Measurements from ENCODE around the gene KRT80.

KRT80 gene

DNA sequence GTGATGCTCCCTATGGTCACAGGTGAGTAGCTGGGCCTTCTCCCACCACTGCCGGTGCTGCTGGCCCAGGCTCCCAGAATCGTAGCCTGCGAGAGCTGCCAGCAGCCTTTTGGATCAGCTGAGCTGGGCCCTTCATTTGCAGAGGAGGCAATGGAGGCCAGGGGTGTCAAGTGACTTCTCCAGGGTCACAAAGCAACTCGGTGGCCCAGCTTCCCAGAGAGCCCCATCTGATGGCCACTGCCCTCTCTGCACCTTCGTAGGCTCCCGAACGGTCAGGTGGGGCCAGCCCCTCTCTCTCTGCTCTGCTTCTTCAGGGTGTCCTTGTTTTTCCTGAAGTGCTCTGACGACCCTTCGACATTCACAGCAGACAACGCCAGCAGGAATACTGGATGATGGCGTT is 4.6 kb downstream of the KRT80 start:
- H3K4me3 ChIP-seq (ENCODE audit: low read depth, low read length), result no peak overlapping the region
- DNase-seq (ENCODE audit: low read depth, low spot score), result no peak
- in situ Hi-C loops (cut with HindIII; ENCODE audit: low sequenced_read_pairs), result no loop called here
- TF ChIP-seq, protein P1, sequence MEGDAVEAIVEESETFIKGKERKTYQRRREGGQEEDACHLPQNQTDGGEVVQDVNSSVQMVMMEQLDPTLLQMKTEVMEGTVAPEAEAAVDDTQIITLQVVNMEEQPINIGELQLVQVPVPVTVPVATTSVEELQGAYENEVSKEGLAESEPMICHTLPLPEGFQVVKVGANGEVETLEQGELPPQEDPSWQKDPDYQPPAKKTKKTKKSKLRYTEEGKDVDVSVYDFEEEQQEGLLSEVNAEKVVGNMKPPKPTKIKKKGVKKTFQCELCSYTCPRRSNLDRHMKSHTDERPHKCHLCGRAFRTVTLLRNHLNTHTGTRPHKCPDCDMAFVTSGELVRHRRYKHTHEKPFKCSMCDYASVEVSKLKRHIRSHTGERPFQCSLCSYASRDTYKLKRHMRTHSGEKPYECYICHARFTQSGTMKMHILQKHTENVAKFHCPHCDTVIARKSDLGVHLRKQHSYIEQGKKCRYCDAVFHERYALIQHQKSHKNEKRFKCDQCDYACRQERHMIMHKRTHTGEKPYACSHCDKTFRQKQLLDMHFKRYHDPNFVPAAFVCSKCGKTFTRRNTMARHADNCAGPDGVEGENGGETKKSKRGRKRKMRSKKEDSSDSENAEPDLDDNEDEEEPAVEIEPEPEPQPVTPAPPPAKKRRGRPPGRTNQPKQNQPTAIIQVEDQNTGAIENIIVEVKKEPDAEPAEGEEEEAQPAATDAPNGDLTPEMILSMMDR (IDR thresholded peaks at IDR 0.05; ENCODE audit: low read depth, low read length), result no peak

DNA sequence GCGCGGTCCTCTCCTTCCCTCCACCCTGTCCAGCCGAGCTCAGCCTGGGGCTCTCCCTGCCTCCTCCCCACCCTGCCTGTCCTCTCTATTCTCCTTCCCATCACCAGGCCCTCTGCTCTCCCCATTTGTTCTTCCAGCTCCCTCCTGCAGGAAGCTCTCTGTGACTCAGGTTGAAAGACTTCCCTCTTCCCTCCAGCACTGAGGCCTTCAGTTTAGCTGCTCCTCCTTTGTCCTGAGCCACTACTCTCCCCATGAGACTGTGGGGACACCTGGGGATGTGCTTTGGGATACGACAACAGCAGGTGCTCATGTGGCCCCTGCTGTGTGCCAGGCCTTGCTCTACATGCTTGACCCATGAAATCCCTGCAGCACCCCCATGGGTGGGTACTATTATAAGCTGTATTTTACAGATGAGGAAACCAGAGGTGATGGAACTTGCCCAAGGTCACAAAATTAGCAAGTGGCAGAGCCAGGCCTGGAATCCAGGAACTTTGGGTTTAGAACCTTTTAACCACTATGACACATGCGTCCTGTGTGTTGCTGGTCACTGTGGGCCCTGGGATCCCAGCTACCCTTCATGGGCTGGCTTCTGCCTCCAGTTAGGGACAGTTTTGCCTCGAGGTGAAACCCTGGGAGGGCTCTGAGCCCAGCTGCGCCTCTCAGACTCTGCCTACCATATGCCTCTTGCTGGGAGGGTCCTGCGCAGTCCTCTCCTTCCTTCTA is 5.5 kb downstream of the KRT80 start:
- H3K4me3 ChIP-seq (ENCODE audit: low read depth, low read length), result no peak overlapping the region
- TF ChIP-seq, protein P1 (IDR thresholded peaks at IDR 0.05; ENCODE audit: low read depth, low read length), result no peak
- in situ Hi-C loops (cut with HindIII; ENCODE audit: low sequenced_read_pairs), result no loop called here
- DNase-seq (ENCODE audit: low read depth, low spot score), result peak; percentile 86

DNA sequence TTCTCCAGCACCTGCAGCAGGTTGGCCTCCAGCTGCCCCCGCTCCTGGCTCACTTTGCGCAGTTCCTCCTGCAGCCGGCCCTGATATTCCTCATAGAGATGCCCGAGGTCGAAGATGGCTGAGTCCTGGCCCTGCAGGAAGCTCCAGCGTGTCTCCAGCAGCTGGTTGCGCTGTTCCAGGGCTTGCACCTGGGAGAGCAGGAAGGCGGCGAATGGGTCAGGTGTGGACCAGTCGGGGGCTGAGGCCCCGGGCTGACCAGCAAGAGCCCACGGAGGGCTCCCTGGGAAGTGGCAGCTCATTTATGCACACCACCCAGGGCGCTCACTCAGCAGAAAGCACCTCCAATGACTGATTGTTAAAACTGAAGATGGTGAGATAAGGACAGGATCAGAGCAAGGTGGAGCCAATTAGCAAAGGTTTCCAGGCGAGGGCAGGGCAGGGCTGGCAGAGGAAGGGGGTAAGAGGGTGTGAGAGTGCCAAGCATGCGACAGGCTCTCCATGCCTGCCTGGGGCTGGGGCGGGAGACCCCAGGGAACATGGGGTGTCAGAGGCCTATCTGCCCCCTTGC is 6.3 kb downstream of the KRT80 start:
- TF ChIP-seq, protein P1 (IDR thresholded peaks at IDR 0.05; ENCODE audit: low read depth, low read length), result no peak
- DNase-seq (ENCODE audit: low read depth, low spot score), result no peak
- in situ Hi-C loops (cut with HindIII; ENCODE audit: low sequenced_read_pairs), result no loop called here
- H3K4me3 ChIP-seq (ENCODE audit: low read depth, low read length), result no peak overlapping the region

DNA sequence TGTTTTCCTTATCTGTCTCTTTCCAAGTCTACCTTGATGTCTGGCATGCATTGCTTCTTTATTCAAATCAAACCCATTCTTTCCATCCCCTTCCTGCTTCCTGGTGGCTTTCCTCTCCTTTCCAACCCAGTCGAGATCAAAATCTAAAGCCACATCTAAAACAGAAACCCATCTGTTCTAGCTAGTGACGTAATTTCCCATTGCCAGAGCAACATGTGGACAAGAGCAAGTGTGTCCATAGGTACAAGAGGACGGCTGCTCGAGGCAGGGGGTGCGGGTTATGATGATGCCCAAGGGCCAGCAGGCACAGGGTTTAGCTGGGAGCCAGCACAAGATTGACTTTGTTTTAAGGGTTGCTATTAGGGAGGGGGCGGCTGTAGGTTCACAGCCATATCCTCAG is 7.0 kb downstream of the KRT80 start:
- no peak for DNase-seq (ENCODE audit: low read depth, low spot score)
- in situ Hi-C loops (cut with HindIII; ENCODE audit: low sequenced_read_pairs), result no loop called here
- no peak overlapping the region for H3K4me3 ChIP-seq (ENCODE audit: low read depth, low read length)
- TF ChIP-seq, protein P1 (IDR thresholded peaks at IDR 0.05; ENCODE audit: low read depth, low read length), result no peak

DNA sequence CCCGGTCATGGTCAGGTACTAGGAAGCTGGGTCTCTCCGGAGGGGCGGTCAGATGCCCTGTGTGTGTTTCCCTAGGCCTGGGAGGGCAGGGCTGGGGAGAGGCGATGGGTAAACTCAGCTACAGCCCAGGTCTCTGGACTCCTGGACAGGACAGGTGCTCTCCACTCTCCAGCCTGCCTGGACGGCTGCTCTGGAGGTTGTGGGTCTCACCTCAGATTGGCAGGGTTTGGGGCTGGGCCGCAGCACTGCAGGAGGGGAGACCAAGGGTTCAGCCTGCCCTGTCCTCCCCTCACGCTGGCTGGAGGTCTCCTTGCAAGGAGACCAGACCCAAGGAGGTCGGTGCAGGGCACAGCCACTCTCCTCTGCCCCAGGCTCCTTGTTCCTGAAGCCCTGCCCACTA is 7.8 kb downstream of the KRT80 start:
- in situ Hi-C loops (cut with HindIII; ENCODE audit: low sequenced_read_pairs), result no loop called here
- no peak for DNase-seq (ENCODE audit: low read depth, low spot score)
- no peak overlapping the region for H3K4me3 ChIP-seq (ENCODE audit: low read depth, low read length)
- TF ChIP-seq, protein P1 (IDR thresholded peaks at IDR 0.05; ENCODE audit: low read depth, low read length), result no peak

DNA sequence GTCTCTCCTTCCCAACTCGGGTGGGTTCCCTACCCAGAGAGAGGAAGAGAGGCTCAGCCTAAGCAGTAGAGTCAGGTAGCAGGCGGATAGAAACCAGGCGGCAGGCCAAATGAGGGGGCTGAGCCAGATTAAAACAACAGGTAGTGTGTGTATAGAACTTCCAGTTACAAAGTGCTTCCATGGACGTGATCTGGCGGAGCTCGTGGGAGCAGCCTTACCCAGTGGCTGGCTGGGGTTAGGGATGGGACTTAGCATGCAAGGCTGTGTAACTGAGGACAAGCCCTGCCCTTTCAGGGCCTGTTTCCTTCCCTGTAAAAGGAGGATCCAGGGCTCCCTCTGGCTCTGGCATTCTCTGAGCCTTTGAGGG is 8.3 kb downstream of the KRT80 start:
- no peak for DNase-seq (ENCODE audit: low read depth, low spot score)
- in situ Hi-C loops (cut with HindIII; ENCODE audit: low sequenced_read_pairs), result no loop called here
- H3K4me3 ChIP-seq (ENCODE audit: low read depth, low read length), result no peak overlapping the region

More for the DNA sequence above, 8.3 kb downstream of the KRT80 start:
- TF ChIP-seq, protein P1 (IDR thresholded peaks at IDR 0.05; ENCODE audit: low read depth, low read length), result no peak
